Tibial artery (tissue), 4 donors: Measurements from ENCODE around the gene SDHAF2.
"Not testable (repeated sequence)": the region's sequence is repeated elsewhere in the genome, so short reads cannot be mapped to it uniquely, and the experiment has no call there.

Source experiments
- DNase-seq, 2 donors: peaks; one replicate each; pipeline ENCODE4 v3.0.0-alpha.2; 2019
- H3K27ac ChIP-seq, 2 donors: fragments of 200-600 bp; sonication (generic) in 1 of 2; 1 replicate in 1 of 2; 2 replicates in 1 of 2; pipeline ENCODE4 v1.5.1; 2018 to 2019; ENCODE audit warnings: mild to moderate bottlenecking in 1 of 2
- H3K27me3 ChIP-seq, 2 donors: fragments of 200-600 bp; sonication (generic) in 1 of 2; one replicate each; pipeline versions ENCODE4 v1.5.1 to v1.6.0; 2016 to 2019
- H3K36me3 ChIP-seq, 3 donors: fragments of 200-600 bp; sonication (generic) in 2 of 3; one replicate each; pipeline ENCODE4 v1.5.1; 2016 to 2019; ENCODE audit warnings: mild to moderate bottlenecking in 2 of 3
- H3K4me1 ChIP-seq, 4 donors: fragments of 200-600 bp; sonication (generic) in 2 of 4; 1 replicate in 3 of 4; 2 replicates in 1 of 4; pipeline ENCODE4 v1.5.1; 2016 to 2019
- H3K4me3 ChIP-seq, 2 donors: fragments of 200-600 bp; sonication (generic) in 1 of 2; 1 replicate in 1 of 2; 2 replicates in 1 of 2; pipeline ENCODE4 v1.5.1; 2018 to 2019; ENCODE audit warnings: mild to moderate bottlenecking in 2 of 2
- H3K9me3 ChIP-seq, 3 donors: fragments of 200-600 bp; sonication (generic) in 1 of 3; one replicate each; pipeline ENCODE4 v1.5.1; 2016 to 2019
- CTCF ChIP-seq, 2 experiments: fragments of 200-600 bp in 1 of 2; fragments of 450-650 bp in 1 of 2; IDR thresholded peaks; one replicate each; pipeline ENCODE4 v1.5.1; 2017 to 2019; ENCODE audit warnings: antibody characterized with exemption in 2 of 2, mild to moderate bottlenecking in 1 of 2, moderate library complexity in 1 of 2
- intact Hi-C: fragments of 100-400 bp; cut with DNase I; formaldehyde crosslinking; loops from one replicate; pipeline ENCODE4 v1.15.0; 2023; ENCODE audit warnings: low total_unique reads

SDHAF2 gene

DNA sequence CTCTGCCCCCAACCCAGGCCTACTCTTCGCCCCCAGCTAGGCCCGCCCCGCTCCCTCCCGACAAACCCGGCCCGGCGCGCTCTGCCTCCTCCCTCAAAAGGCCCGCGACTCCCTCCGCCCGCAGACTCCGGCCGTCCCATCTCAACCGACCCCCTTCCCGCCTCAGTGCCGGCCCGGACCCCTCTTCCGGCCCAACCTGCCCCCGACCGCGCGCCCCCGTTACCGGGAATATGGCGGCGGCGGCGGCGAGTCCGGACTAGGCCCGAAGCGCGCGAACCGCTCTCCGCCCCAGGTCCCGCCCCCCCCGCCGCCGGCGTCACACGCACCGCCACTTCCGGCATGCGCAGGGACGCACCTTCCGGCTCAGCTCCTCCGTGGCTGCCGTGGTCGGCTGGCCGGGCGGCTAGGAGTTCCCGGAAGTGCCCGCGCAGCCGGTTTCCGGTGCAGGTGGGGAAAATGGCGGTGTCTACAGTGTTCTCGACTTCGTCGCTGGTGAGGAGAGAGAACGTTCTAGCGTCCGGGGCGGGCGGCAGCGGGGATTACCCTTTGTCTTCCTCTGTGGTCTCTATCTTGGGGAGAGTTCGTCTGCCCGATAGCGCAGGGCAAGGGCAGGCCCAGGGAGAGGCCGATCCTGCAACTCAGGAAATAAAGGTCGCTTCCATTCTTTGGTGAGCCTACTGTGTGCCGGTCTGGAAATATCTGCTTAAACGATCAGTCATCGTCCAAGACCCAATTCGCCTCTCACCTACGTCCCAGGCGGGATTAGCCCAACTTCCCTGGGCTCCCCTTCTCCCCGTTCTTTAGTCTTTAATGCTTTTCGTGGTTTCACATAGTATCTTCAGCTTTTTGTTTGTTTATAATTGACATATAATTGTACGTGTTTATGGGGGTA is at the start of gene SDHAF2, which contains the start of gene CPSF7:
Gene SDHAF2 (plus strand): TSS at position 434 of the 892 bp plus-strand sequence. CDS start 23 bp downstream, at position 457.
Gene CPSF7 (minus strand): TSS at position 285 of the 892 bp plus-strand sequence. CDS start 740 bp downstream, outside the sequence.
- H3K27ac ChIP-seq = peak within 1 kb of the TSS; percentile 99
- H3K36me3 ChIP-seq = peaks cover 36 to 38% (median 37%) of the 10 kb centered on the region in 3 donors
- intact Hi-C loops = no loop called here
- no peaks in the 10 kb centered on the region for H3K27me3 ChIP-seq
- peak; percentile 94 to 98 for DNase-seq
- peak; percentile 0 to 16 for TF ChIP-seq CTCF (IDR thresholded peaks at IDR 0.05)
- peaks cover 0 to 48% (median 27%) of the 10 kb centered on the region in 4 donors for H3K4me1 ChIP-seq
- H3K9me3 ChIP-seq = no peaks in the 10 kb centered on the region
- peak within 1 kb of the TSS; percentile 92 to 93 for H3K4me3 ChIP-seq

DNA sequence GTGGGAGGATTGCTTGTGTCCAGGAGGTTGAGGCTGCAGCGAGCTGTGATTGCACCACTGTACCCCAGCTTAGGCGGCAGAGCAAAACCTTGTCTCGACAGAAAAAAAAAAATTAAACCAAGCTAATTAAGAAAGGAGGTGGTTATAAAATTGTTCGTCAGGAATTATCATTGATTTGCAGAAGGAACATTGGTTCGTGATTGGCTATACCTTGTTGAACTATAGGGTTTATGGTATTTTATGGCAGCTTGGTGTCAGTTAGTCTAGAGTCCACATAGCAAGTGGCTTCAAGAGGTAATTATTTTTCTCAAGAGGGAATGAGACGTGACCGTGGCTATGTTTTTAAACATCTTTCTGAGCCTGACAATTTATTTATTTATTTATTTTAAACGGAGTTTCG is 49.0 kb upstream of the SDHAF2 start:
- no peak for TF ChIP-seq CTCF (IDR thresholded peaks at IDR 0.05)
- intact Hi-C loops = no loop called here
- Histone ChIP-seq H3K4me3 (no peak overlapping the region), H3K27me3 (no peaks in the 10 kb centered on the region), H3K36me3 (peaks cover 0 to 6% (median 2%) of the 10 kb centered on the region in 3 donors), H3K9me3 (no peaks in the 10 kb centered on the region), H3K27ac (no peak overlapping the region), H3K4me1 (peaks cover 0 to 30% (median 16%) of the 10 kb centered on the region in 4 donors)
- DNase-seq = no peak

DNA sequence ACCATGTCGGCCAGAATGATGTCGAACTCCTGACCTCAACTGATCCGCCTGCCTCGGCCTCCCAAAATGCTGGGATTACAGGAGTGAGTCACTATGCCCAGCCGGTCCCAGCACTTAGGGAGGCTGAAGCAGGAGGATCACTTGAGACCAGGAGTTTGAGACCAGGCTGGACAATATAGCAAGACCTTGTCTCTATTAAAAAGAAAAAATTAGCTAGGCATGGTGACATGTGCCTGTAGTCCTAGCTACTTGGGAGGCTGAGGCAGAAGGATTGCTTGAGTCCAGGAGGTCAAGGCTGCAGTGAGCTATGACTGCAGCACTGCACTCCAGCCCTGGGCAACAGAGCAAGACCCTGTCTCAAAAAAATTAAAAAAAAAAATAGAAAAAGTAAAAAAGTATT is 46.1 kb upstream of the SDHAF2 start:
- H3K9me3 ChIP-seq, H3K27ac ChIP-seq, intact Hi-C loops, H3K4me3 ChIP-seq, H3K36me3 ChIP-seq, DNase-seq, H3K27me3 ChIP-seq: not testable (repeated sequence)
- H3K4me1 ChIP-seq = peaks cover 0 to 19% (median 9%) of the 10 kb centered on the region in 4 donors

DNA sequence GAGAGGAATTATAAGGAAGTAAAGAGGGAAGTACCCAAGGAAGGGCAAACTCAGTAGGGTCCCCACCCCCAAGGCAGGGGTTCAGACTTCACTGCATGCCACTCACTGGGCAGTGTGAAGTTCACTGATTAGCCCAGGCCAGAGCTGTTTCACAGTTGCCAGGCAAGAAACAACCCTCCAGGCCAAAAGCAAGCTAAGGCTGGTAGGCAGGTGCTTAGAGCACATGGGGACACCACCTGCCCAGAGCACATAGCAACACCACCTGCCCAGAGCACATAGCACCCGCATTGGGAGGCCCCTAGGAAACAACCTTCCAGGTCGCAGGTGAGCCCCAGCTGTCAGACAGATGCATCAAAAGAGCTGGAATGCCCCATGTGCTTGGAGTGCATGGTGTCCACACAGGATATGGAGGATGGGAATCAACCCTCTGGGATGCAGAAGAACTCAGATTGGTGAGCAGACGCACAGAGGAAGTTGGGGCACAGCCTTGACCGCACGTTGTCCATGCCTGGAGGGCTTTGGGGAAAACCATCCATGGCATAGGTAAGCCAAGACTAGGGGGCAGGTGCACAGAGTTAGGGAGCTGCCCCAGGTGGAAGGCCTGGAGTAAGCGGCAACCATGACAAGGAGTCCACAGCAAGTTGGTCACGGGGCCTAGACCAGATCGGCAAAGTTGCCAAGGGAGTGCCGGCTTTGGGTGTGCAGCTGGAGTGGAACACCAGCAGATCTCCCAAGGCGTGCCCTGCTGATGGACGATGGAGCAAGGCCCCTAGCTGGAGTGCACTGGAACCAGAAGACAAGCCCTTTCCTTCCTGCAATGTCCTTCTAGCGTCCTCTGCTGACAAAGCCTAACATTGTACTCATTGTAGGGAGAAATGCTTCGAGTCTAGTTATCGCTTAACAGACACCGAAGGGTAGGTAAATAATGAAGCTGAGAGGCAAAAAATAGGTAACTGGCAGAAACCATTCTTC is 45.4 kb upstream of the SDHAF2 start:
- intact Hi-C loops = loop anchor here (1.0 kb wide), 1 partner anchor 51 kb away; the partner anchor contains the start of genes DDB1 and TKFC
- Histone ChIP-seq H3K27ac (no peak overlapping the region), H3K4me3 (no peak overlapping the region), H3K4me1 (peaks cover 0 to 12% (median 2%) of the 10 kb centered on the region in 4 donors), H3K36me3 (peaks cover 0 to 4% (median 0%) of the 10 kb centered on the region in 3 donors), H3K9me3 (no peaks in the 10 kb centered on the region), H3K27me3 (no peaks in the 10 kb centered on the region)
- no peak for DNase-seq
- TF ChIP-seq CTCF (IDR thresholded peaks at IDR 0.05) = no peak

- intact Hi-C loops = no loop called here
- H3K4me1 ChIP-seq = peaks cover 0 to 26% (median 16%) of the 10 kb centered on the region in 4 donors
- no peak overlapping the region for H3K27ac ChIP-seq
- no peak for TF ChIP-seq CTCF (IDR thresholded peaks at IDR 0.05)
- no peak for DNase-seq
- peaks cover 0 to 8% (median 4%) of the 10 kb centered on the region in 3 donors for H3K36me3 ChIP-seq
- H3K4me3 ChIP-seq = no peak overlapping the region
- H3K27me3 ChIP-seq = no peaks in the 10 kb centered on the region
- no peaks in the 10 kb centered on the region for H3K9me3 ChIP-seq
These were observed 39.8 kb upstream of the SDHAF2 start for GRCh38 chr11:61390161-61390560.
